KOPT-K1 (cell line): ENCODE results near the gene RFTN1.

ENCODE experiments used
- H3K27ac ChIP-seq: fragments of 200-600 bp; sonication (generic); 2 replicates; pipeline ENCODE4 v1.5.1; 2016; ENCODE audit warnings: antibody characterized with exemption, mild to moderate bottlenecking, low read depth, low read length; ENCODE audit not compliant: poor library complexity, severe bottlenecking
- H3K36me3 ChIP-seq: fragments of 200-600 bp; sonication (generic); 2 replicates; pipeline ENCODE4 v1.5.1; 2017; ENCODE audit warnings: antibody characterized with exemption, mild to moderate bottlenecking, low read length, moderate library complexity; ENCODE audit not compliant: insufficient read depth
- H3K9me3 ChIP-seq: fragments of 200-600 bp; sonication (generic); 2 replicates; pipeline ENCODE4 v1.5.1; 2017; ENCODE audit warnings: antibody characterized with exemption, low read length, mild to moderate bottlenecking; ENCODE audit not compliant: insufficient read depth, poor library complexity, severe bottlenecking

The RFTN1 gene

GRCh38 chr3:16399473-16399872 lies 114.0 kb downstream of the RFTN1 start:
- Histone ChIP-seq H3K27ac (no peak overlapping the region), H3K9me3 (no peaks in the 10 kb centered on the region), H3K36me3 (0 out of 2 replicates have a peak, but pooled peaks cover 11% of the 10 kb centered on the region)

GRCh38 chr3:16398648-16399047 lies 114.9 kb downstream of the RFTN1 start:
- Histone ChIP-seq H3K27ac (no peak overlapping the region), H3K9me3 (no peaks in the 10 kb centered on the region), H3K36me3 (0 out of 2 replicates have a peak, but pooled peaks cover 11% of the 10 kb centered on the region)

GRCh38 chr3:16396202-16396601 lies 117.3 kb downstream of the RFTN1 start:
- no peaks in the 10 kb centered on the region for H3K9me3 ChIP-seq
- 0 out of 2 replicates have a peak, but pooled peaks cover 7% of the 10 kb centered on the region for H3K36me3 ChIP-seq
- no peak overlapping the region for H3K27ac ChIP-seq

GRCh38 chr3:16395212-16395611 lies 118.3 kb downstream of the RFTN1 start:
- Histone ChIP-seq H3K27ac (no peak overlapping the region), H3K36me3 (0 out of 2 replicates have a peak, but pooled peaks cover 7% of the 10 kb centered on the region), H3K9me3 (no peaks in the 10 kb centered on the region)

- Histone ChIP-seq H3K27ac (no peak overlapping the region), H3K9me3 (no peaks in the 10 kb centered on the region), H3K36me3 (0 out of 2 replicates have a peak, but pooled peaks cover 7% of the 10 kb centered on the region)
Observed at GRCh38 chr3:16394639-16395038, 118.9 kb downstream of the RFTN1 start.

- Histone ChIP-seq H3K9me3 (no peaks in the 10 kb centered on the region), H3K27ac (no peak overlapping the region), H3K36me3 (0 out of 2 replicates have a peak, but pooled peaks cover 7% of the 10 kb centered on the region)
Observed at GRCh38 chr3:16392717-16393116, 120.8 kb downstream of the RFTN1 start.

GRCh38 chr3:16392065-16392464 lies 121.4 kb downstream of the RFTN1 start:
- no peaks in the 10 kb centered on the region for H3K9me3 ChIP-seq
- H3K27ac ChIP-seq = no peak overlapping the region
- 0 out of 2 replicates have a peak, but pooled peaks cover 7% of the 10 kb centered on the region for H3K36me3 ChIP-seq

GRCh38 chr3:16390581-16390980 lies 122.9 kb downstream of the RFTN1 start:
- Histone ChIP-seq H3K9me3 (no peaks in the 10 kb centered on the region), H3K27ac (no peak overlapping the region), H3K36me3 (no peaks in the 10 kb centered on the region)

- no peak overlapping the region for H3K27ac ChIP-seq
- no peaks in the 10 kb centered on the region for H3K9me3 ChIP-seq
- H3K36me3 ChIP-seq = no peaks in the 10 kb centered on the region
Observed at GRCh38 chr3:16388850-16389441, 124.6 kb downstream of the RFTN1 start.

- H3K36me3 ChIP-seq = no peaks in the 10 kb centered on the region
- H3K27ac ChIP-seq = peak overlapping the region; percentile 10
- H3K9me3 ChIP-seq = no peaks in the 10 kb centered on the region
Observed at GRCh38 chr3:16386561-16386960, 126.9 kb downstream of the RFTN1 start.

- H3K27ac ChIP-seq = no peak overlapping the region
- H3K9me3 ChIP-seq = no peaks in the 10 kb centered on the region
- H3K36me3 ChIP-seq = no peaks in the 10 kb centered on the region
Observed at GRCh38 chr3:16385151-16385550, 128.3 kb downstream of the RFTN1 start.

GRCh38 chr3:16383864-16384263 lies 129.6 kb downstream of the RFTN1 start:
- Histone ChIP-seq H3K9me3 (peaks cover 4% of the 10 kb centered on the region), H3K36me3 (no peaks in the 10 kb centered on the region), H3K27ac (no peak overlapping the region)

- no peaks in the 10 kb centered on the region for H3K36me3 ChIP-seq
- peaks cover 12% of the 10 kb centered on the region for H3K9me3 ChIP-seq
Observed at GRCh38 chr3:16382845-16383244, 130.7 kb downstream of the RFTN1 start.

GRCh38 chr3:16381426-16381825 lies 132.1 kb downstream of the RFTN1 start:
- Histone ChIP-seq H3K36me3 (no peaks in the 10 kb centered on the region), H3K27ac (no peak overlapping the region), H3K9me3 (peaks cover 12% of the 10 kb centered on the region)

More at GRCh38 chr3:16382845-16383244, 130.7 kb downstream of the RFTN1 start:
- H3K27ac ChIP-seq = no peak overlapping the region

GRCh38 chr3:16380421-16380820 lies 133.1 kb downstream of the RFTN1 start:
- H3K9me3 ChIP-seq = peaks cover 12% of the 10 kb centered on the region
- H3K27ac ChIP-seq = peak overlapping the region; percentile 95
- H3K36me3 ChIP-seq = no peaks in the 10 kb centered on the region

- Histone ChIP-seq H3K27ac (peak overlapping the region; percentile 95), H3K36me3 (no peaks in the 10 kb centered on the region), H3K9me3 (peaks cover 12% of the 10 kb centered on the region)
Observed at GRCh38 chr3:16379838-16380237, 133.7 kb downstream of the RFTN1 start.
